Measurements from ENCODE around the gene EPHA7.

GRCh38 chr6:93337772-93338394, 81.5 kb downstream of the EPHA7 start:
- TF ChIP-seq POLR2AphosphoS5 (IDR thresholded peaks at IDR 0.05): no peak
- TF ChIP-seq, protein P1, sequence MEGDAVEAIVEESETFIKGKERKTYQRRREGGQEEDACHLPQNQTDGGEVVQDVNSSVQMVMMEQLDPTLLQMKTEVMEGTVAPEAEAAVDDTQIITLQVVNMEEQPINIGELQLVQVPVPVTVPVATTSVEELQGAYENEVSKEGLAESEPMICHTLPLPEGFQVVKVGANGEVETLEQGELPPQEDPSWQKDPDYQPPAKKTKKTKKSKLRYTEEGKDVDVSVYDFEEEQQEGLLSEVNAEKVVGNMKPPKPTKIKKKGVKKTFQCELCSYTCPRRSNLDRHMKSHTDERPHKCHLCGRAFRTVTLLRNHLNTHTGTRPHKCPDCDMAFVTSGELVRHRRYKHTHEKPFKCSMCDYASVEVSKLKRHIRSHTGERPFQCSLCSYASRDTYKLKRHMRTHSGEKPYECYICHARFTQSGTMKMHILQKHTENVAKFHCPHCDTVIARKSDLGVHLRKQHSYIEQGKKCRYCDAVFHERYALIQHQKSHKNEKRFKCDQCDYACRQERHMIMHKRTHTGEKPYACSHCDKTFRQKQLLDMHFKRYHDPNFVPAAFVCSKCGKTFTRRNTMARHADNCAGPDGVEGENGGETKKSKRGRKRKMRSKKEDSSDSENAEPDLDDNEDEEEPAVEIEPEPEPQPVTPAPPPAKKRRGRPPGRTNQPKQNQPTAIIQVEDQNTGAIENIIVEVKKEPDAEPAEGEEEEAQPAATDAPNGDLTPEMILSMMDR (IDR thresholded peaks at IDR 0.05): no peak
